Esophagus muscularis mucosa (tissue), 4 donors: ENCODE data around the gene NSD1. TPM values are rescaled to one million over a fixed set of nuclear protein-coding genes. Genes with fewer than 3 reads are reported as not detected.

Experiments used
- DNase-seq: peaks from one replicate; pipeline ENCODE4 v3.0.0-alpha.2; 2017; ENCODE audit errors: extremely low spot score
- H3K27ac ChIP-seq, 4 donors: fragments of 200-600 bp; sonication (generic); replicated peaks in 1 of 4; 1 replicate in 3 of 4; 2 replicates in 1 of 4; pipeline ENCODE4 v1.5.1; 2016 to 2019; ENCODE audit warnings: mild to moderate bottlenecking in 1 of 4
- H3K27me3 ChIP-seq, 4 donors: fragments of 200-600 bp; sonication (generic); one replicate each; pipeline versions ENCODE4 v1.5.1 to v1.6.0; 2016 to 2019
- H3K36me3 ChIP-seq, 4 donors: fragments of 200-600 bp; sonication (generic); one replicate each; pipeline ENCODE4 v1.5.1; 2016 to 2019
- H3K4me1 ChIP-seq, 4 donors: fragments of 200-600 bp; sonication (generic); one replicate each; pipeline ENCODE4 v1.5.1; 2016 to 2019
- H3K4me3 ChIP-seq, 4 donors: fragments of 200-600 bp; sonication (generic); 1 replicate in 2 of 4; 2 replicates in 2 of 4; pipeline ENCODE4 v1.5.1; 2016 to 2019; ENCODE audit warnings: mild to moderate bottlenecking in 4 of 4, moderate library complexity in 1 of 4
- H3K9me3 ChIP-seq, 4 donors: fragments of 200-600 bp; sonication (generic); 1 replicate in 3 of 4; 2 replicates in 1 of 4; pipeline ENCODE4 v1.5.1; 2016 to 2019
- EP300 ChIP-seq: sonication (generic); formaldehyde crosslinking; IDR thresholded peaks from one replicate; pipeline ENCODE4 v1.6.1; 2017; ENCODE audit warnings: antibody characterized with exemption
- POLR2A ChIP-seq: fragments of 450-650 bp; IDR thresholded peaks from one replicate; pipeline ENCODE4 v1.6.1; 2017; ENCODE audit warnings: antibody characterized with exemption, moderate library complexity, mild to moderate bottlenecking, low read depth
- POLR2AphosphoS5 ChIP-seq, 2 donors: sonication (generic); formaldehyde crosslinking; IDR thresholded peaks; one replicate each; pipeline ENCODE4 v1.6.1; 2017; ENCODE audit warnings: antibody characterized with exemption in 2 of 2
- WGBS: methylation state at CpG from one replicate; pipeline ENCODE4 v1.1.5; 2018; 5-methylcytosine and 5-hydroxymethylcytosine counted together
- intact Hi-C: fragments of 100-400 bp; cut with DNase I; formaldehyde crosslinking; loops from one replicate; pipeline ENCODE4 v1.15.1; 2023
- total RNA-seq, 4 donors: library from RNA; depleted of rRNA; stranded (reverse); fragments of >200 nt; gene quantifications; one replicate each; pipeline versions ENCODE4 v1.1.0 to v1.2.1, GENCODE V29; 2016
- TF ChIP-seq, protein P1 (sequence below), 3 experiments: fragments of 200-600 bp in 2 of 3; fragments of 450-650 bp in 1 of 3; sonication (generic) in 2 of 3; IDR thresholded peaks; one replicate each; pipeline ENCODE4 v1.5.1; 2017 to 2019; ENCODE audit warnings: antibody characterized with exemption in 3 of 3, mild to moderate bottlenecking in 2 of 3, moderate library complexity in 1 of 3

The NSD1 gene
- total RNA-seq, 4 donors from 2014 or later, result 35.1 to 47.9 (median 43.7) TPM

DNA sequence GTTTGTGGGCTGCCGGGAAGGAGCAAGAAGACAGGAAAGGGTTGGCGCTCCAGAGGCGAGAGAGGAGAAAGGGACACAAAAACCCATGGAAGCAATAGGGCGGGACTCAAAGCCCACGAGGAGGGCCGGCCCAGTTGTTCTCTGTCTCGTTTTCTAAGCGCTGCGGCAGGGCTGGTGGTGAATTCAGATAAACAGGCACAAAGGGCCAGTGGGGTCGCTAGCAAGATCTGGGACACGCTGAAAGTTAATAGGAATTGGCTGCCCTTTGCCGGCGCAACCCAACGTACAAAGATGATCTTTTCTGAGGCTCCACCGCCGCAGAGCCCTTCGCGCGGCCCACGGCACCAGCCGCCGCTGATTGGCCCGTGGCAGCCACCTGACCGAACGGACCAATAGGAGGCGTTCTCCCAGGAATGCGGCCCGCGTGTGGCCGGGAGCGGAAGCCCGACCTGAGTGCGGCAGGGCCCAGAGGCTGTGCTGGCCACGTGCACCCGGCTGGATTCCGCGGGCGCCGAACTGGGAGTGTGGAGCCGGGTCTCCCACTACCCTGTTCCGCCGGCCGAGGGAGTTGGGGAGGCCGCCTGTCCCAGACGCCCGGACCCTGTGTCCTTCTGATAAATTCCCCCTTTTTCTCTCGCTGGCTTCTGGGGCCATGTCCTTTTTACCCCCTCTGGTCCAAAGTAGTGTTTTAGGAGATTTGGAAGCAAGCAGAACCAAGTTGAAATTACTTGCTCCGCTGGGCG, 16.8 kb upstream of the NSD1 start:
- intact Hi-C loops, result loop anchor here (10.0 kb wide), 2 partner anchors 78 to 188 kb away; partner anchors contain the start of genes PRELID1 and RAB24
- Histone ChIP-seq H3K9me3 (no peaks in the 10 kb centered on the region), H3K27me3 (no peaks in the 10 kb centered on the region), H3K4me3 (peak overlapping the region; percentile 44 to 51 (median 50)), H3K27ac (peak overlapping the region; percentile 67 to 80 (median 75)), H3K4me1 (peaks cover 16 to 29% (median 28%) of the 10 kb centered on the region in 4 donors), H3K36me3 (no peaks in the 10 kb centered on the region)
- TF ChIP-seq POLR2A, result no peak
- no peak for TF ChIP-seq EP300
- TF ChIP-seq, protein P1, sequence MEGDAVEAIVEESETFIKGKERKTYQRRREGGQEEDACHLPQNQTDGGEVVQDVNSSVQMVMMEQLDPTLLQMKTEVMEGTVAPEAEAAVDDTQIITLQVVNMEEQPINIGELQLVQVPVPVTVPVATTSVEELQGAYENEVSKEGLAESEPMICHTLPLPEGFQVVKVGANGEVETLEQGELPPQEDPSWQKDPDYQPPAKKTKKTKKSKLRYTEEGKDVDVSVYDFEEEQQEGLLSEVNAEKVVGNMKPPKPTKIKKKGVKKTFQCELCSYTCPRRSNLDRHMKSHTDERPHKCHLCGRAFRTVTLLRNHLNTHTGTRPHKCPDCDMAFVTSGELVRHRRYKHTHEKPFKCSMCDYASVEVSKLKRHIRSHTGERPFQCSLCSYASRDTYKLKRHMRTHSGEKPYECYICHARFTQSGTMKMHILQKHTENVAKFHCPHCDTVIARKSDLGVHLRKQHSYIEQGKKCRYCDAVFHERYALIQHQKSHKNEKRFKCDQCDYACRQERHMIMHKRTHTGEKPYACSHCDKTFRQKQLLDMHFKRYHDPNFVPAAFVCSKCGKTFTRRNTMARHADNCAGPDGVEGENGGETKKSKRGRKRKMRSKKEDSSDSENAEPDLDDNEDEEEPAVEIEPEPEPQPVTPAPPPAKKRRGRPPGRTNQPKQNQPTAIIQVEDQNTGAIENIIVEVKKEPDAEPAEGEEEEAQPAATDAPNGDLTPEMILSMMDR (IDR thresholded peaks at IDR 0.05), result peak in 1 of 3 experiments; percentile 33
- TF ChIP-seq POLR2AphosphoS5 (IDR thresholded peaks at IDR 0.05), result peak in 1 of 2 donors; percentile 78
- DNase-seq, result peak; percentile 97
- 42% methylated on average over 32 of the region's 49 CpGs for WGBS

DNA sequence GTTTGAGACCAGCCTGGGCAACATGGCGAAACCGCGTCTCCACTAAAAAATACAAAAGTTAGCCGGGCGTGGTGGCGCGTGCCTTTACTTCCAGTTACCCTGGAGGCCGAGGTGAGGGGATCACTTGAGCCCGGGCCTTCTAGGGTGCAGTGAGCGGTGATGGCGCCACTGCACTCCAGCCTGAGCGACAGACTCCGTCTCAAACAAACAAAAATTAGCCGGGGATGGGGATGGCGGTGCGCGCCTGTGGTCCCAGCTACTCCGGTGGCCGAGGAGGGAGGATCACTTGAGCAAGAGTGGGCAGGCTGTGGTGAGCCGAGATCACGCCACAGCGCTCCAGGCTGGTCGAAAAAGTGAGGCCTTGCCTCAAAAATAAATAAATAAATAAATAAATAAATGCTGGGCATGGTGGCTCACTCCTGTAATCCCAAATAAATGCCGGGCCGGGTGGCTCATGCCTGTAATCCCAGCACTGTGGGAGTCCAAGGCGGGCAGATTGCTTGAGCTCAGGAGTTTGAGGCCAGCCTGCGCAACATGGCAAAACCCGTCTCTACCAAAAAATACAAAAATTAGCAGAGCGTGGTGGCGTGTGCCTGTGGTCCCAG, 16.0 kb upstream of the NSD1 start:
- Histone ChIP-seq H3K9me3 (no peaks in the 10 kb centered on the region), H3K27me3 (no peaks in the 10 kb centered on the region), H3K27ac (peak overlapping the region in 3 of 4 donors; percentile 67 to 80 (median 77)), H3K36me3 (no peaks in the 10 kb centered on the region), H3K4me3 (peak overlapping the region in 1 of 4 donors; percentile 50), H3K4me1 (peaks cover 15 to 28% (median 25%) of the 10 kb centered on the region in 4 donors)
- intact Hi-C loops, result loop anchor here (10.0 kb wide), 2 partner anchors 77 to 187 kb away; partner anchors contain the start of genes PRELID1 and RAB24
- TF ChIP-seq, protein P1 (IDR thresholded peaks at IDR 0.05), result no peak
- TF ChIP-seq POLR2AphosphoS5 (IDR thresholded peaks at IDR 0.05) (no peak), EP300 (no peak), POLR2A (no peak)
- 97% methylated on average over 30 of the region's 30 CpGs for WGBS
- DNase-seq, result no peak

DNA sequence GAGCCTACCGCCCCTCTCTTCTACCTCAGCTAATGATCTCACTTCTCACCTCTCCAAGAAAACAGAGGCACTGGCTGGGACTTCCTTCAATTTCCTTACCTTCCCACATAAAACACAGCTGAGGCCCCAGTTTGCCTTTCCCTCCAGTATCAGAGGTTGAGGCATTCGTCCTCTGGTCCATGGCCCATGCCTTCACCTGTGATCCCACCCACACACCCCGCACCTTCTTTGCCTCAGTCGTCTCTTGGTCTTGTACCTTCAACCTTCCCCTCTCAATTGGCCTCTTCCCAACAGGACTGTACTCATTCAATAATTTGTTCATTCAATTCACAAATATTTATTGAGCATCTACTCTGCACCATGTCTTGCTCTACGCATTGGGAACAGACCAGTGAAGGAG, 11.0 kb upstream of the NSD1 start:
- TF ChIP-seq POLR2AphosphoS5 (IDR thresholded peaks at IDR 0.05), result no peak
- no peak for TF ChIP-seq POLR2A
- TF ChIP-seq, protein P1 (IDR thresholded peaks at IDR 0.05), result no peak
- no peak for TF ChIP-seq EP300
- WGBS, result 95% methylated on average over 5 of the region's 5 CpGs
- Histone ChIP-seq H3K4me3 (no peak overlapping the region), H3K27ac (no peak overlapping the region), H3K36me3 (no peaks in the 10 kb centered on the region), H3K4me1 (no peaks in the 10 kb centered on the region), H3K27me3 (no peaks in the 10 kb centered on the region), H3K9me3 (no peaks in the 10 kb centered on the region)
- no peak for DNase-seq
- intact Hi-C loops, result no loop called here

DNA sequence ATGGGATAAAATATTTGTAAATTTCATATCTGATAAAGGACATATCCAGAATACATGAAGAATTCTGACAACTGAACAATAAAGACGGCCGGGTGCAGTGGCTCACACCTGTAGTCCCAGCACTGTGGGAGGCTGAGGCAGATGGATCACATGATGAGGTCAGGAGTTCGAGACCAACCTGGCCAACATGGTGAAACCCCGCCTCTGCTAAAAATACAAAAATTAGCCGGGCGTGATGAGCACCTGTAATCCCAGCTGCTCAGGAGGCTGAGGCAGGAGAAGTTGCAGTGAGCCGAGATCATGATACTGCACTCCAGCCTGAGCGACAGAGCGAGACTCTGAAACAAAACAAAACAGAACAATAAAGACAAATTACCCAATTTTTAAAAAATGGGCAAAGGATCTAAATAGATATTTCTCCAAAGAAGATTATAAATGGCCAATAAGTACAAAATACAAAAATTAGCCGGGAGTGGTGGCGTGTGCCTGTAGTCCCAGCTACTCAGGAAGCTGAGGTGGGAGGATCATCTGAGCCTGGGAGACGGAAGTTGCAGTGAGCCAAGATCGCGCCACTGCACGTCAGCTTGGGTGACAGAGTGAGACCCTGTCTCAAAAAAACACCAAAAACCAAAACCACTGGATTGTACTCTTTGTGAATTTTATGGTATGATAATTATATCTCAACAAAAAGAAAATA, 9.6 kb upstream of the NSD1 start:
- no peak overlapping the region for H3K27ac ChIP-seq
- no peak overlapping the region for H3K4me3 ChIP-seq
- H3K9me3 ChIP-seq, result no peaks in the 10 kb centered on the region
- no peaks in the 10 kb centered on the region for H3K4me1 ChIP-seq
- intact Hi-C loops, result no loop called here
- H3K27me3 ChIP-seq, result no peaks in the 10 kb centered on the region
- no peak for TF ChIP-seq POLR2A
- TF ChIP-seq, protein P1 (IDR thresholded peaks at IDR 0.05), result no peak
- TF ChIP-seq EP300, result no peak
- TF ChIP-seq POLR2AphosphoS5 (IDR thresholded peaks at IDR 0.05), result no peak
- 94% methylated on average over 15 of the region's 15 CpGs for WGBS
- H3K36me3 ChIP-seq, result no peaks in the 10 kb centered on the region
- DNase-seq, result no peak
